Activated B cell treated with CpG ODN at 0.5 μM for 24 hours (primary cell): ENCODE measurements around the gene M1AP. TPM values are rescaled to one million over a fixed set of nuclear protein-coding genes. Genes with fewer than 3 reads are reported as not detected.

ENCODE experiments used
- ATAC-seq: fragments of 200-7000 bp; cut with Tn5 transposase; one replicate; pipeline ENCODE4 v1.10.0; 2021; ENCODE audit warnings: low read depth, mild to moderate bottlenecking, moderate library complexity
- CTCF ChIA-PET: fragments of 350-600 bp; sonication (Branson Sonifier 250); formaldehyde crosslinking; loops from one replicate; lab custom pipeline; 2021; ENCODE audit warnings: antibody characterized with exemption; lab: Charles Lee
- POLR2A ChIA-PET: fragments of 350-600 bp; sonication (Branson Sonifier 250); formaldehyde crosslinking; loops from one replicate; lab custom pipeline; 2021; ENCODE audit warnings: antibody characterized with exemption; lab: Charles Lee
- DNase-seq: peaks from one replicate; pipeline ENCODE4 v3.0.0; 2022
- H3K27ac Mint-ChIP-seq: one replicate; pipeline ENCODE4 v1.8.0; 2020; ENCODE audit warnings: mixed read lengths
- H3K27me3 Mint-ChIP-seq: one replicate; pipeline ENCODE4 v1.8.0; 2021; ENCODE audit warnings: mixed read lengths
- H3K36me3 Mint-ChIP-seq: one replicate; pipeline ENCODE4 v1.8.0; 2021; ENCODE audit warnings: low read depth, mixed read lengths
- H3K4me1 Mint-ChIP-seq: one replicate; pipeline ENCODE4 v1.8.0; 2021; ENCODE audit warnings: mixed read lengths
- H3K4me3 Mint-ChIP-seq: one replicate; pipeline ENCODE4 v1.8.0; 2020; ENCODE audit warnings: mild to moderate bottlenecking, mixed read lengths
- H3K9me3 Mint-ChIP-seq: one replicate; pipeline ENCODE4 v1.8.0; 2020; ENCODE audit warnings: mixed read lengths
- CTCF ChIP-seq: fragments of 200-600 bp; IDR thresholded peaks from one replicate; pipeline ENCODE4 v1.8.0; 2022; ENCODE audit warnings: antibody characterized with exemption, mild to moderate bottlenecking
- intact Hi-C: fragments of 100-400 bp; cut with micrococcal nuclease; formaldehyde crosslinking; loops from one replicate; pipeline ENCODE4 v1.15.1; 2024
- total RNA-seq: library from RNA; stranded (reverse); gene quantifications from 2 replicates; pipeline ENCODE4 v1.2.3, GENCODE V29; 2022

The M1AP gene
- total RNA-seq, 1 donor from 2014 or later, result not detected

- Mint-ChIP-seq H3K4me3 (no peak overlapping the region), H3K27ac (no peak overlapping the region), H3K9me3 (no peaks in the 10 kb centered on the region), H3K27me3 (no peaks in the 10 kb centered on the region), H3K36me3 (peaks cover 11% of the 10 kb centered on the region), H3K4me1 (peaks cover 6% of the 10 kb centered on the region)
- ATAC-seq, result no peak
- DNase-seq, result no peak
- intact Hi-C loops, result no loop called here
- TF ChIP-seq CTCF, result no peak
- ChIA-PET CTCF (no interaction called here), POLR2A (no interaction called here)
Observed at GRCh38 chr2:74560591-74560990, 87.5 kb downstream of the M1AP start.

GRCh38 chr2:74559912-74560311 is 88.2 kb downstream of the M1AP start:
- H3K27me3 Mint-ChIP-seq, result no peaks in the 10 kb centered on the region
- DNase-seq (no peak), ATAC-seq (no peak)
- intact Hi-C loops, result no loop called here
- H3K9me3 Mint-ChIP-seq, result no peaks in the 10 kb centered on the region
- CTCF ChIA-PET, result interaction anchor here (1.4 kb wide), 1 partner anchor 15 kb away, joined by 3 read pairs; no protein-coding TSS in a partner anchor
- H3K4me3 Mint-ChIP-seq, result no peak overlapping the region
- POLR2A ChIA-PET, result no interaction called here
- H3K36me3 Mint-ChIP-seq, result peaks cover 13% of the 10 kb centered on the region
- no peak for TF ChIP-seq CTCF
- no peak overlapping the region for H3K27ac Mint-ChIP-seq
- peaks cover 12% of the 10 kb centered on the region for H3K4me1 Mint-ChIP-seq

GRCh38 chr2:74558284-74559230 is 89.6 kb downstream of the M1AP start:
- intact Hi-C loops, result no loop called here
- no peak for TF ChIP-seq CTCF
- peaks cover 16% of the 10 kb centered on the region for H3K36me3 Mint-ChIP-seq
- no peak overlapping the region for H3K27ac Mint-ChIP-seq
- DNase-seq, result no peak
- H3K4me3 Mint-ChIP-seq, result no peak overlapping the region
- H3K4me1 Mint-ChIP-seq, result peaks cover 15% of the 10 kb centered on the region
- no peaks in the 10 kb centered on the region for H3K27me3 Mint-ChIP-seq
- ChIA-PET POLR2A (interaction anchor here (0.5 to 1.1 kb wide), 3 partner anchors 28 to 376 kb away, joined by 3 to 5 read pairs (median 5); no protein-coding TSS in a partner anchor), CTCF (interaction anchor here (1.4 kb wide), 1 partner anchor 14 kb away, joined by 3 read pairs; no protein-coding TSS in a partner anchor)
- ATAC-seq, result no peak
- no peaks in the 10 kb centered on the region for H3K9me3 Mint-ChIP-seq

- Mint-ChIP-seq H3K36me3 (peaks cover 16% of the 10 kb centered on the region), H3K4me3 (peak overlapping the region; percentile 97), H3K27ac (no peak overlapping the region), H3K4me1 (peaks cover 25% of the 10 kb centered on the region), H3K27me3 (no peaks in the 10 kb centered on the region), H3K9me3 (no peaks in the 10 kb centered on the region)
- TF ChIP-seq CTCF, result no peak
- DNase-seq, result no peak
- ChIA-PET CTCF (no interaction called here), POLR2A (interaction anchor here (0.9 to 1.6 kb wide), 2 partner anchors 20 to 27 kb away, joined by 3 to 5 read pairs; partner anchors contain the start of genes AUP1 and HTRA2)
- intact Hi-C loops, result no loop called here
- no peak for ATAC-seq
Observed at GRCh38 chr2:74556831-74557370, 91.2 kb downstream of the M1AP start.

- no peak for TF ChIP-seq CTCF
- ATAC-seq (no peak), DNase-seq (no peak)
- Mint-ChIP-seq H3K4me3 (peak overlapping the region; percentile 97), H3K4me1 (peaks cover 26% of the 10 kb centered on the region), H3K27ac (peak overlapping the region; percentile 35), H3K9me3 (no peaks in the 10 kb centered on the region), H3K36me3 (peaks cover 16% of the 10 kb centered on the region), H3K27me3 (no peaks in the 10 kb centered on the region)
- intact Hi-C loops, result no loop called here
- CTCF ChIA-PET, result no interaction called here
- POLR2A ChIA-PET, result interaction anchor here (0.8 to 1.6 kb wide), 7 partner anchors 15 to 135 kb away, joined by 3 to 6 read pairs (median 4); partner anchors contain the start of genes C2orf81, LBX2, PCGF1 and WDR54
Observed at GRCh38 chr2:74556159-74556558, 92.0 kb downstream of the M1AP start.
